Measurements from ENCODE around the gene PTCH2. TPM values are rescaled to one million over a fixed set of nuclear protein-coding genes. Genes with fewer than 3 reads are reported as not detected.

Gene PTCH2
- total and polyA plus RNA-seq, 2 of the 13 experiments (the other 11 are each of a cell fraction or from before 2014, with no cell fraction given): 0.60 to 1.5 TPM

- no peak for TF ChIP-seq E2F1 (CRISPR knock-in tag; IDR thresholded peaks at IDR 0.05)
- no peak for TF ChIP-seq NR3C1 (CRISPR knock-in tag; IDR thresholded peaks at IDR 0.05)
- peak; percentile 26 for TF ChIP-seq MED8 (CRISPR knock-in tag; IDR thresholded peaks at IDR 0.05; ENCODE audit: insufficient replicate concordance)
- 0 out of 2 replicates have a peak, but pooled peaks have one; percentile 17 for TF ChIP-seq ZSCAN5A (CRISPR knock-in tag; IDR thresholded peaks at IDR 0.05; ENCODE audit: borderline replicate concordance)
- no peak for TF ChIP-seq ZNF597 (CRISPR knock-in tag; IDR thresholded peaks at IDR 0.05)
- no peak for TF ChIP-seq MAFG (CRISPR knock-in tag; IDR thresholded peaks at IDR 0.05)
- no peak for TF ChIP-seq RBM22 (optimal IDR thresholded peaks at IDR 0.05; ENCODE audit: low read length)
- TF ChIP-seq U2AF1 (optimal IDR thresholded peaks at IDR 0.05; ENCODE audit: low read depth, low read length): no peak
- TF ChIP-seq ZBTB2 (CRISPR knock-in tag; IDR thresholded peaks at IDR 0.05; ENCODE audit: low read depth): no peak
- TF ChIP-seq ZNF18 (CRISPR knock-in tag; IDR thresholded peaks at IDR 0.05; ENCODE audit: insufficient replicate concordance): no peak
- TF ChIP-seq TBX3 (IDR thresholded peaks at IDR 0.05; ENCODE audit: borderline replicate concordance): no peak
- TF ChIP-seq ZNF558 (CRISPR knock-in tag; IDR thresholded peaks at IDR 0.05; ENCODE audit: borderline replicate concordance): no peak; the same call in 1 of the 2 replicates
- peak; percentile 91 for TF ChIP-seq ZFY (CRISPR knock-in tag; IDR thresholded peaks at IDR 0.05)
- TF ChIP-seq SP1 (IDR thresholded peaks at IDR 0.05): no peak
- TF ChIP-seq SP1 (CRISPR knock-in tag; IDR thresholded peaks at IDR 0.05): no peak
- TF ChIP-seq ZNF576 (CRISPR knock-in tag; IDR thresholded peaks at IDR 0.05): 0 out of 2 replicates have a peak, but pooled peaks have one; percentile 65
- TF ChIP-seq ATF1 (CRISPR knock-in tag; IDR thresholded peaks at IDR 0.05): no peak
- peak; percentile 33; the same call in 1 of the 2 replicates for TF ChIP-seq ZNF235 (CRISPR knock-in tag; IDR thresholded peaks at IDR 0.05; ENCODE audit: borderline replicate concordance)
- no peak for TF ChIP-seq RNF219 (CRISPR knock-in tag; IDR thresholded peaks at IDR 0.05)
Measured at GRCh38 chr1:44784094-44785028, 58.7 kb downstream of the PTCH2 start (continued).

All from HepG2 (cell line).